GM21576 (cell line): ENCODE results near the gene BPGM.

Experiments used
- ATAC-seq: cut with Tn5 transposase; IDR thresholded peaks from one replicate; pipeline ENCODE4 v1.9.1; 2021; ENCODE audit warnings: mild to moderate bottlenecking, moderate library complexity; ENCODE audit not compliant: unreplicated experiment

The BPGM gene

DNA sequence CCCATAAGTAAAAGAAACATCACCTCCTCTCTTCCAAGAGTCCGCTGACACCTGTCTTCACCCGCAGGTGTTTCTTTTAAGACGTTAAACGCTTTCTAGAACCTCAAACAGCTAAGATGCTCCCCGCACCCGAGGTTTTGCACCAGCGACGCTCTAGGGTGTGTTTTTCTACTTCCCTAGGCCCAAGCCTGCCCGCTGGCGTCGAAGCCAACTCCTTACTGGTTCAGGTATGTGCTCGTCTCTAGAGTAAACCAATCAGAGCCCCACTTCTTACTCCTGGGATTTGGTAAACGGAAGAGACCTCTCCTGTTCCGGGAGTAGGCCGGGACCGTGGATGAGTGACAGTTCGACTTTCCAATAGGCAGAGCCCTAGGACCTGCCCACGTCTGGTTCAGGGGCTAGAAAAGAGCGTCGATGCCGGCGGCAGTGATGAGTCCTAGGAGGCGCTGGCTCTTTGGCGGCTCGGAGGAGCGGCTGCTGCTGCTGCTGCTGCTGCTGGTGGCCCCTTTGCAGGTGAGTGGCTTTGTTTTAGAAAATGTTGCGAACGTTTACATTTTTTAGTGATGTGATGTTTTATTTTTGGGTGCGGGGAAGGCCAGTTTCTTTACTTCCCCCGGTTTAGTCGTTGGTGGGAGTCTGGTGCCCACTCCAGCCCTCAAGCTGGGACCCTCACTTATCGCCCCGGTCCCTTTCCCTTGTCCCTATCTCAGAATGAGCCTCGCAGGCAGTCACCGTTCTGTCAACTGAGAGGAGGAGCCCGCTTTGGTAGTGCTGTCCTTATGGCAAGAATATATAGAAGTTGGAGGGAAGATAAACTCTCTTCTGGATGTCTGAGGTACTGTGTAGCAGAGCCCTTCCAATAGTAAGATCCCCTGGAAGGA lies at the start of gene BPGM:
Gene BPGM, plus strand, starts transcription at position 429 of the 881 bp plus-strand sequence. CDS start 14,655 bp downstream, outside the sequence.
- peak; percentile 98 for ATAC-seq

DNA sequence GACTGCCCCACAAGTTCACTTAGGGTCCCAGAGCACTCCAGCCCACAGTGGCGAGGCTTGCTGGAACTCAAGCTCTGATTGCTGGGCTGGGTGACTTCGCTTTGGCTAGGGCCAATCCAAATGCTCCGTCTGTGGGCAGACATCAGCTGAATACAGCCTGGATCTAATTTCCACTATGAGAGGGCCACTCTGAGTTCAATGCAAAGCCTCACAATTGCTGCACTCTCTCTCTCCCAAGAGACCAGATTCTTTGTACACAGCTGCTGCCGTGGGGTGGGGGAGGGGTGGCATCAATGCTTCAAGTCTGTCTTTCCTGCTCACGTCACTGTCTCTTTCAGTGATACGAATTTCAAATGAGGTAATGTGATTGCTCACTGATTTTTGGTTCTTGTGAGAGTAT lies 47.3 kb upstream of the BPGM start:
- ATAC-seq = no peak

DNA sequence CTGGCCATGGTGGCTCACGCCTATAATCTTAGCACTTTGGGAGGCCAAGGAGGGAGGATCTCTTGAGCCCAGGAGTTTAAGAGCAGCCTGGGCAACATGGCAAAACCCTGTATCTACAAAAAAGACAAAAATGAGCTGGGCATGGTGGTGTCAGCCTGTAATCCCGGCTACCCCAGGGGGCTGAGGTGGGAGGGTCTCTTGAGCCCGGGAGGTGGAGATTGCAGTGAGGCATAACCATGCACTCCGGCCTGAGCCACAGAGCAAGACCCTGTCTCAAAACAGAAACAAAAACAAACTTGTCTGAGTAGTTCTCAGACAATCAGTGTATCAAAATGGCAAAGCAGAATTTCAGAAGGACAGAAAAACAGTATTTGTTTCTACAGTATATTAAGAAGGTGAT lies 45.2 kb upstream of the BPGM start:
- ATAC-seq = no peak

DNA sequence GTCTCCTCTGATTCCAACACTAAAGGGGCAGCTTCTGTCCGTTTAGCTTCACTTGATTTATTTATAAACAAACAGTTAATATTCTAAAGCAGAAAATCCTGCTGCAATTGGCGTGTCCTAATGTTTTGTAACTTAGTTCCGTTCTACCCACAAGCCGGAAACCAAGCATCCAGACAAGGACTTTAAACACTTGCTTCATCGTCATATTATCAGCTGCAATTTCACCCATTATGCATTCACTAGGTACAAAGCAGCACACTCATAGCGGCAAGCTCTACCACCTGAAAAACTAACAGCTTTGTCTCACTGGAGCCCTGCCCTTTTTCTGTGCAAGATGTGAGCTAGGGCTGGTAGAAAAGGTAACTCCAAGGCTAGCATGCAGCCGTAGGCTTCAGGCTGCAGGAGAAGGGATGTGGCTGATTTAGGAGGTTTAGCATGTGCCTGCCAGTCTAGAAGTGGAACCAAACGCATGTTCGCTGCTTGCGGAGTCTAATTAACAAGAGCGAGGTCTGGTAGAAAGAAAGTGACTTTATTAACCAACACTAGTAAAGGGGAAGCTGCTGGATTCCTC lies 43.7 kb upstream of the BPGM start:
- no peak for ATAC-seq

DNA sequence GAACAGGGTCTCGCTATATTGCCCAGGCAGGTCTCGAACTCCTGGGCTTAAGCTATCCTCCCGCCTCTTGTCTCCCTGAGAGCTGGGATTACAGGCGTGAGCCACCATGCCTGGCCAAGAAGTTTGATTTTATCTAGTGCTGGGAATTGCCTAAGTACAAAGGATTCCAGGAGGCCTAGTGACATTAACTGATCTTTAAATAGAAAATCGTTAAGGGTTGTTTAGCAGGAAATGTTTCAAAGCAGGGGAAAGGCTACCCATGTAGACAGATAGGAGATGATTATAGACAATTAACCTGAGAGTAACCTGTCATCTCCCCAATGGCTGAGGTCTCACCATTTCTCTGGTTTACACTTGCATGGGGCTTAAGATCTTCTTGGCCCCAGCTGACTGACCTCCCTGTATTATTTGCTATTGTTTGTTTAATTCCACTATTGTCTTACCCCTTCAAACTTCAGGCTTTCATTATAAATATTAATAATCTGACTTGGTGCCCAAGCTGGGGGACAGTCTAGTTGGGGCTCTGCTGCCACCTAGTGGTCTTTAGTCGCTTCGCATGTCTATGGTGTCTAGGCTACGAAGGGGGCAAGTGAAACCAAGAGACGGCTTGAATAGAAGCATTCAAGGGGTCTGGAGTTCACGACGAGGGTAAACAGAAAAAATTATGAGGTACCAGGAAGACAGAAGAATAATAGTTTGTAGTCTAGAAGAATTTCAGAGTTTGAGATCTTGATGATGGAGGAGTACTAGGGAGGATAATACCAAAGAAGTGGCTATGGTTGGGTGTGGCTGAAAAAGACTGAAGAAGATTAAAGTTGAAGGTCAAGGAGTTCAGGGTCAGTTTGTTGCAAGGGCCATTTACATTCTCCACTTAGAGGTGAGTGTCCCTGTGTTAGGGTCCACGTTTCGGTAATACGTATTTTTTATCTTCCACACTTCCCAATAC lies 40.4 kb upstream of the BPGM start:
- ATAC-seq = peak; percentile 87

DNA sequence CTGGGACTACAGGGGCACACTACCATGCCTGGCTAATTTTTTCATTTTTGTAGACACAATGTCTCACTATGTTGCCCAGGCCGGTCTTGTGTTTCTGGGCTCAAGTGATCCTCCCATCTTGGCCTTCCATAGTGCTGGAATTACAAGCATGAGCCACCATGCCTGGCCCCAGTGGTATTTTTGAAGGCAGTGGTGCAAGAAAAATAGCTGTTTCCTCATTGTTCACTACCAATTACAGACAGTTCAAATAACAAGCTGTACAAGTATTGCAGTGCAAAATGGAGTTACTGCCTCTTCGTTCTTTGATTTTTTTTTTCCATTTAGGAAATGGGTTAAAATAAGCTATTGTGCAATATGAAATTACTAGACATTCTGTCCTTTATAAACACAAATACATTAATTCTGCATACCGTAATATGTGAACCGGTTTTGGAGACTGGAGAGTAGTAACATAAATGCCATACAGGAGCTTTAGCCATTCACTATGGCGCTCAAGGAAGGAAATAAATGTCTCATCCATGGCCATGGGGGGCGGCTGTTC lies 35.0 kb upstream of the BPGM start:
- ATAC-seq = no peak

DNA sequence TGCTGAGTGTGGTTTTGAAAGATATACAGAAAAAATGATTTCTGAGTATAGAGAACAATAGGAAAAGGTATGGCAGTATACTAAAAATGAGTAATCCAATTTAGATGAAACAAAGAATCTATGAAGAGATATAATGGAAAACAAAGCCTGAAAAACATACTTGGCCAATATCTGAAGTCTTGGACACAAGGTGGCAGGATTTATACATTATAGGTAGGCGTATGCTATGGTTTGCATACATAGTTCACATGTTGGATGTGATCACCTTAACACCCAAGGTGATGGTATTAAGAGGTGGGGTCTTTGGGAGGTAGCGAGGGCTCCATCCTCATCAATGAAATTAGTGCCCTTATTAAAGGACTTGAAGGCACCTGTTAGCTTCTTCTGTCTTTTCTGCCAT lies 34.5 kb upstream of the BPGM start:
- no peak for ATAC-seq

DNA sequence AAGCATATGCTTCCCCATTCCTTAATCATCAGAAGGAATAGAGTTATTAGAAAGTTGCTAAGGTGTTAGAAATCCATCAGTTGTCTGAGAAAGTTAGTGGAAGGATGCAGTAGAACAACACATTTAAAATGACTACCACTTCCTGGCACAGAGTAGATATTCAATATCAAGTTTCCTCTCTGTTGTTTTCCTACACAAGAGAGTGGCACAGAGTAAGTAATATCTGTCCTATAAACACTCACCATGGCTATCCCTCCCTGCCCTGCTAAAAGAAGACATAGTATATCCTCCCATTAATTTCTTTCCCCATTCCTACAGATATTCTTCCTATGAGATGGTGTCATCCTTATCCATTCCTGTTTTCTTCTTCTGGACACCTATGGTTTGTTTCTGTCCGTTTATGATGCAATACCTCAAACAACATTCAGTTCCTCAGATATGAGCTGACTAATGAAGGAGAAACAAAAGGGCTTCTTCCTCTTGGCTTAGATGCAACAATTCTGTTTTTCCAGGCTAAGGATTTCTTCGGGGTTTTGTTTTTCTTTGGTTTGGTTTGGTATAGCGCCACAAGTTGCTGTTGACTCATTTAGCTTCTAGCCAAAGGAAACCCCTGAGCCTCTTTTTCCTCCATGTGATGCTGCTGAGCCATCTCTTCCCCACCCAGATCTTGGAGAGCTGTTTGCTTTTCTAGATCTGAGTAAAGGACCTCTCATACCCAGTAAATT lies 32.9 kb upstream of the BPGM start:
- ATAC-seq = no peak

DNA sequence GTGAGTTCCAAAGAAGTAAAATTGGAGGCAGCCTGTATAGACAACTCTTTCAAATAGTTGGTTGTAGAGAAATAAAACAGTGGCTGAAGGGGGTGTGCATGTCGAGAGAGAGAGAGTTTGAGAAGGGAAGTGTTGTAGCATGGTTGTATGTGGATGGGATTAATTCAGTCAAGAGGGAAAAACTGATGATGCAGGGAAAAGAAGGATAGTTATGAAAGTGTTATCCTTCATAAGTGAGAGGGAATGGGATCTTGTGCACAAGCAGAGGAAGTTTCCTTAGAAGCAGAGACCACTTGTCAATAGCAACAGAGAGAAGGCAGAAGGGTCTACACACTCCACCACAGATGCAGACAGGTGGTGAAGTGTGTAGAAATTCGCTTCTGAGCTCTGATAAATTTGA lies 30.0 kb upstream of the BPGM start:
- ATAC-seq = no peak

DNA sequence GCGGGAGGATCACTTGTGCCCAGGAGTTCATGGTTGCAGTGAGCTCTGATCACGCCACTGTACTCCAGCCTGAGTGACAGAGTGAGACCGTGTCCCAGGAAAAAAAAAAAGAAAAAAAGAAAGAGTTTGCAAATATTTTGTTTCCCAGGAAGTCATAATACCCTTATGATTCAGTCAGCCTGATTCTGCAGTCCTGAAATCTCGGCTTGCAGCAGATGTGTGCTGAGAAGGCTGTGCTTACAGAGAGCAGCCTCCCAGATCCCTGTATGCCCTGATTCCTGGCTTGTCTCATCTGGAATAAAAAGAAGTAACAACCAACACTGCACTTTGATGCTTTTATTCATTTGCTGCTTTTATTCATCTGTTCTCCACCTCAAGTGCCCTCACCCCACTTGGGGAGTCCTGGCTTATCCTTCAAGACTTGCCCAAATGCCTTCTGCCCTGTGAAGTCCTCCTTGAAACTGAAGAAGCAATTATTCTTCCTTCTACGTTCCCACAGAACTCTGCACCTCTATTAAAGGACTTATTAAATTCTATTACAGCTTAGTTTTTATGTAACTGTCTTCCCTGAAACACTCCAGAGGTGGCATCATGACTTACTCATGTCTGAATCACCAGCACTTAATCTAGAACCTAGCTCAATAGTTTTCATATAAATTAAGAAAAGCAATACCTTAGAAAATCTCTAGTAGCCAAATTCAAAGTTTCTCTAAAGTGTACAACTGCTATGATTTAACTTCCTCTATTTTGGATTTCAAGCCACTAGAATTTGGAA lies 27.7 kb upstream of the BPGM start:
- ATAC-seq = no peak

DNA sequence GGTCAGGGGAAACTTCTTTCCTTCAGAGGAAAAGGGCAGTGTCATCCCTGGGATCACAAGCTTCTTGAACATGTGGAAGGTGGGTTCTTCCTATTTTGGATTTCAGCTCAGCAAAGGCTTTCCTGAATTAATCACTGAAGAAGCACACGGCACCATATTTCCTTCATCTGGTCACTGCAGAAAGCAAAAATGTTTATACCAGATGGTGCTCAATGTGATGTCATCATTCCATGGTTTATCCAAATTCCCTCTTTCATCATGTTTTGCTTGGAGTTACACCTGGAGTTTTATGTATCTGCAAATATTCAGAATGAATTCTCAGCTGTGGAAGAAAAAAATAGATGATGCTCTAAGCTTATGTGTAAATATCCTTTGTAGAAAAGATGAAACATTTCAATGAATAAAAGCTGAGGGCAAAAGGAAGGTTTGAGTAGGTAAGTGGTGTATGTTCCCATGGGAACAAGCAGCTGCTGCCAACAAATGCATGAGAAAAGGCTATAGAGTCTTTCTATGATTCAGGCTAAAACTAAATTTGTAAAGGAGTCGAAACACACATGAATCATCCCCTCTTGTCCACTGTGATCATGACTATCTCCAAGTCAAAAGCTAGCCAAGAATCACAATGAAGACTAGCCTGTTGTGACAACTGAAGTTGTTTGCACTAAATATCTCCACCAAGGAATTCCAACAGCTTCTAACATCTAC lies 26.9 kb upstream of the BPGM start:
- ATAC-seq = no peak

DNA sequence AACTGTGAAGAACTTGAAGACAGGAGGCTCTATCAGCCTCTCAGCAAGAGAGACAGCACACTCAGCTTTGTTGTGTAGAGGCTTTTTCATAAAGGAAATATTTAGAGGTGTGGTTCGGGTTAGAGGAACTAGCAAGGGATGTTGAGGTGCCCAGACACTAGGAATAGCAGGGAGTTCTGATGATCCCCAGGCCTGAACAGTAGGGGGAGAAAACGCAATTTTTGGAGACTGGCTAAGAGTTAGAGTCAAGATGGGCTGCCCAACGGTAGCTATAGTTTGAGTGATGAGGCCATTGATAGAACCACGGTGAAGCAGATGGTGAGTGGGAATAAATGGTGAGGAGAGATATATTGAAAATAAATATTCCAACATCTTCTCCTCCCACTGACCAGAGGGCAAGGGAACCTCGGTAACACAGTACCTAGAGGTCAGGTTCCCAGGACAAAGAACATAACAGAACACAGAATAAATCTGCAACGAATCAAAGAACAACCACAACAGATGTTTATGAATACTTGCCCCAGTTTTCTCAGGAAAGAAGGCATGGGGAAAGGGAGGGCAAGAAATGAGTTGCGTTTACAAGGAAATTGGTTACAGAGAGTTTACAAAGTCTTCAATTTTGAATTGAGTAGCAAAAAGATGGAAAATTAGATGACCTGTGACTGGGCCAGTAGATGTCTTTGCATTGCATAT lies 24.2 kb upstream of the BPGM start:
- ATAC-seq = no peak

DNA sequence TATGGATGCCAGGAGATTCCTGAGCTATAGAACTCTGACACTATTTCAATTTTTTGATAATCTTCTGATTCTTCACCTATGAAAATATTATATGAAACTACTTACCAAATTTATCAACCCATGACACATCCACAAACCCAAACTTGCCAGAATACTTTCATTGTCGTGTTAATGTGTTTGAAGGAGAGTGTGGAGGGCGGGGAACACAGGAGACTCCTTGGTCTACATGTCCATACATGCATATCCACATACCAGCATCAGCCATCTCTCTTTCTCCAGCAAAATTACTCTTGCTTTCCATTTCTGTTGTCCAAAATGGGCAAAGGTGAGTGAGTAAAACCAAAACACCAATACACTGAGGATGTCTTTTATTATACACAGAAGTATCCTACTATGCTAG lies 23.5 kb upstream of the BPGM start:
- no peak for ATAC-seq

DNA sequence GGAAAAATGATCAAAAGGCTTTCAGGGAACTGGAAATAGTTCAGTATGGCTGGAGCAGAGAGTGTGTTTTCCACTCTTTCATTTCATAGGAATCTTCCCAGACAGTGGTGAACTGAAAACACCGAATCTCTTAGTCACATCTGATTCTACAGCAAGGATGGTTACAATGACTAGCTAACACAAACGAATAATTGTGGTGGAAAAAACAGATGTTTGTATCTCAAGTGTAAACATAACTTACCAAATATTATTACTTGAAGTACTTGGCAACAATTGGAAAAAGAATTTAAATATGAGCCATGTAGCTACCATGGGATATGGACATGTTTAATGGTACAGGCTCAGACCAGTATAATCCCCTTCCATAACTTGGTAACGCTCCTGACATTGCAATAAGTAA lies 21.1 kb upstream of the BPGM start:
- ATAC-seq = no peak

DNA sequence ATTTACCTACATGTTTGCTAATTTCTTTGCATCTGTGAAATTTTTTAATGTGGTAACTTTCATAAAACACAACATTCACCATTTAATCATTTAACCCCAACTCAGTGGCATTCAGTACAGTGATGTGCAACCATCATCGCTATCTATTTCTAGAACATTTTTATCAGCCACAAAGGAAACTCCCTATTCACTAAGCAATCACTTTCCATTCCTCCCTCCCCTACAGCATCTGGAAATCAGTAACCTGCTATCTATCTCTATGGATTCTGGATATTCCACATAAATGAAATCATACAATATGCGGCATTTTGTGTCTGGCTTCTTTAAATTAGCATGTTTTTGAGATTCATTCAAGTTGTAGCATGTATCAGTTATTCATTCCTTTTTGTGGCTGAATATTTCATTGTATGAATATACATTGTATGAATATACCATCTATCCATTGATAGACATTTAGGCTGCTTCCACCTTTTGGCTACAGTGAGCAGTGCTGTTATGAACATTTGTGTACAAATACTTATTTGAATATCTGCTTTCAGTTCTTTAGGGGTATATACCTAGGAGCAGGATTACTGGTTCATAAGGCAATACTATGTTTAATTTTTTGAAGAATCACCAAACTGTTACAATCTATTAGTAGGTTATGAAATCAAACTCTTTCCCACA lies 19.4 kb upstream of the BPGM start:
- ATAC-seq = no peak

DNA sequence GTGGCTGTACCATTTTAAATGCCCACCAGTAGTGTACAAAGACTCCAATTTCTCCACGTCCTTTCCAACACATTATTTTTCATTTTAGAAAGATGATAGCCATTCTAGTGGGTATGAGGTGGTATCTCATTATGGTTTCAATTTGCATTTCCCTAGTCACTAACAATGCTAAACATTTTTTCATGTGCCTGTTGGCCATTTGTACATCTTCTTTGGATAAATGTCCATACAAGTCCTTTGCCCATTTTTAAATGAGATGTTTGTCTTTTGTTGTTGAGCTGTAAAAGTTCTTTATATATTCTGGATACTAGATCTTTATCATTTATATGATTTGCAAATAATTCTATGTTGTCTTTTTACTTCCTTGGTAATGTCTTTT lies 18.9 kb upstream of the BPGM start:
- no peak for ATAC-seq

DNA sequence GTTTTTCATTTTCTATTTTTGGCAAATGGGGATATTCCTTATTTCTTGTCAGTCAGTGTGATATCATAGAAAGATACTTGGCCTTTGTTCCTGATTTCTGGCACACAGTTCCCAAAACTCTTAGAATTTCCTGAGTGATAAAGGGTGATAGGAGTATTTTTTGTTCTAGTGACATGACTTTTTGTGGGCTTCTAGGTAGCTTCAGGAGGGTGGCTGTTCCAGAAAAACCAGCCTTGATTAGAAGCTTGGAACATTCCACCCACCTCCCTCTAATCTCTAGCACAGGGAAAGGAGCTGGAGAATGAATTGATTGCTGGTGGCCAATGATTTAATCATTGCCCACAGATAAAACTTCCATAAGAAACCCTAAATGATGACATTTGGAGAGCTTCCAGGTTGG lies 17.2 kb upstream of the BPGM start:
- no peak for ATAC-seq

DNA sequence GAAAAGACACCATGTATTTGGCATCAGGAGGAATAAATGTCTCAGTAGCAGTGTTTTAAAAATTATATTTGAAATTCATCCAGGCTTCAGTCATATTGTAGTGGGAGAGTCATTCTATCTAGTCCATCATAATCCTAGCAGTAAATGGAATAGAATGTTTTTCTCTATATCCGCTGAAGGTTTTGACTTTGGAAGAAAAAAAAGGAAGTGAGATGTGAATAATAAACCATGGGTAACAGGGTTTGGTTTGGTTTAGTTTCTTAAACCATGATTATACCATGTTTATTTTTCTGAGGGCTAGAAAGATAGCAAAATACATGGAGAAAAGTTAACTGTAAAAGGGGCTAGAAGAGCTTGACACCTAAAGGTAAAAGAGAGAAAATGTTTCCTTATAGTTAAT lies 16.4 kb upstream of the BPGM start:
- ATAC-seq = no peak
